Transverse colon (tissue), 4 donors: Measurements from ENCODE around the gene GSG1. TPM values are rescaled to one million over a fixed set of nuclear protein-coding genes. Genes with fewer than 3 reads are reported as not detected.

ENCODE experiments used
- DNase-seq: peaks from one replicate; pipeline ENCODE4 v3.0.0-alpha.2; 2019
- H3K27ac ChIP-seq, 4 donors: fragments of 200-600 bp; sonication (generic); 2 replicates each; pipeline ENCODE4 v1.5.1; 2016 to 2018; ENCODE audit warnings: inconsistent platforms in 4 of 4
- H3K27me3 ChIP-seq: fragments of 200-600 bp; sonication (generic); 2 replicates; pipeline ENCODE4 v1.5.1; 2017; ENCODE audit warnings: inconsistent platforms
- H3K36me3 ChIP-seq, 4 donors: fragments of 200-600 bp; sonication (generic); 2 replicates each; pipeline ENCODE4 v1.5.1; 2017 to 2019; ENCODE audit warnings: inconsistent platforms in 4 of 4
- H3K4me1 ChIP-seq, 4 donors: fragments of 200-600 bp; sonication (generic); 2 replicates each; pipeline ENCODE4 v1.5.1; 2017 to 2020; ENCODE audit warnings: inconsistent platforms in 4 of 4
- H3K4me3 ChIP-seq, 4 donors: fragments of 200-600 bp; sonication (generic); 1 replicate in 1 of 4; 2 replicates in 3 of 4; pipeline versions ENCODE4 v1.5.1 to v1.6.1; 2017 to 2019; ENCODE audit warnings: inconsistent platforms in 4 of 4
- H3K9me3 ChIP-seq, 2 donors: fragments of 200-600 bp; sonication (generic); 2 replicates each; pipeline ENCODE4 v1.5.1; 2017 to 2019; ENCODE audit warnings: inconsistent platforms in 2 of 2
- CTCF ChIP-seq, 5 experiments: fragments of 200-600 bp in 3 of 5; fragments of 450-650 bp in 2 of 5; sonication (generic) in 3 of 5; IDR thresholded peaks; 1 replicate in 2 of 5; 2 replicates in 3 of 5; pipeline ENCODE4 v1.5.1; 2016 to 2017; ENCODE audit warnings: antibody characterized with exemption in 5 of 5, inconsistent platforms in 3 of 5, mild to moderate bottlenecking in 2 of 5, moderate library complexity in 1 of 5
- EP300 ChIP-seq: sonication (generic); formaldehyde crosslinking; IDR thresholded peaks from one replicate; pipeline ENCODE4 v1.6.1; 2017; ENCODE audit warnings: antibody characterized with exemption, low read depth
- POLR2A ChIP-seq: fragments of 450-650 bp; IDR thresholded peaks from one replicate; pipeline ENCODE4 v1.6.1; 2016; ENCODE audit warnings: antibody characterized with exemption, mild to moderate bottlenecking, moderate library complexity
- POLR2AphosphoS5 ChIP-seq, 3 donors: sonication (generic); formaldehyde crosslinking; IDR thresholded peaks; one replicate each; pipeline ENCODE4 v1.6.1; 2016; ENCODE audit warnings: antibody characterized with exemption in 3 of 3
- WGBS, 2 donors: methylation state at CpG; one replicate each; pipeline ENCODE4 v1.1.5; 2018; ENCODE audit warnings: low coverage in 1 of 2; 5-methylcytosine and 5-hydroxymethylcytosine counted together
- in situ Hi-C, 4 donors: fragments of 200-750 bp; cut with MboI; loops; one replicate each; pipeline versions ENCODE4 v1.15.0 to v1.15.1; 2017; ENCODE audit warnings: low sequenced_read_pairs in 3 of 4, low pct_ligation_motif_present in 1 of 4, low pct_unique_long_range_greater_than_20kb in 1 of 4
- intact Hi-C: fragments of 100-400 bp; cut with DNase I; formaldehyde crosslinking; loops from one replicate; pipeline ENCODE4 v1.15.1; 2023; ENCODE audit warnings: low total_unique reads
- total RNA-seq, 4 donors: library from RNA; depleted of rRNA; stranded (reverse); fragments of >200 nt; gene quantifications; one replicate each; pipeline ENCODE4 v1.1.0, GENCODE V29; 2016

GSG1 gene
- total RNA-seq, 4 donors from 2014 or later = not detected

GRCh38 chr12:13133886-13134285, 30.4 kb upstream of the GSG1 start:
- in situ Hi-C loops = no loop called here
- no peak overlapping the region for H3K4me3 ChIP-seq
- WGBS, 2 donors = 63 to 67% methylated on average over 2 to 4 of the region's 4 CpGs
- no peaks in the 10 kb centered on the region for H3K4me1 ChIP-seq
- intact Hi-C loops = loop anchor here (2.0 kb wide), 1 partner anchor 79 kb away; no protein-coding TSS in a partner anchor
- TF ChIP-seq POLR2AphosphoS5 (IDR thresholded peaks at IDR 0.05) (no peak), CTCF (IDR thresholded peaks at IDR 0.05) (no peak), EP300 (no peak), POLR2A (no peak)
- peaks cover 4% of the 10 kb centered on the region for H3K27me3 ChIP-seq
- no peak overlapping the region for H3K27ac ChIP-seq
- H3K9me3 ChIP-seq = no peaks in the 10 kb centered on the region
- H3K36me3 ChIP-seq = no peaks in the 10 kb centered on the region
- no peak for DNase-seq

GRCh38 chr12:13130981-13131380, 27.5 kb upstream of the GSG1 start:
- Histone ChIP-seq H3K4me3 (no peak overlapping the region), H3K4me1 (no peaks in the 10 kb centered on the region), H3K27ac (no peak overlapping the region), H3K36me3 (no peaks in the 10 kb centered on the region), H3K27me3 (peaks cover 11% of the 10 kb centered on the region), H3K9me3 (no peaks in the 10 kb centered on the region)
- intact Hi-C loops = no loop called here
- WGBS, 2 donors = 53 to 61% methylated on average over 3 of the region's 3 CpGs
- no peak for DNase-seq
- in situ Hi-C loops = no loop called here
- no peak for TF ChIP-seq CTCF (IDR thresholded peaks at IDR 0.05)
- no peak for TF ChIP-seq POLR2AphosphoS5 (IDR thresholded peaks at IDR 0.05)
- no peak for TF ChIP-seq POLR2A
- no peak for TF ChIP-seq EP300

GRCh38 chr12:13128291-13128965, 25.0 kb upstream of the GSG1 start:
- in situ Hi-C loops = no loop called here
- TF ChIP-seq EP300 = no peak
- no peak for TF ChIP-seq POLR2A
- no peak for TF ChIP-seq CTCF (IDR thresholded peaks at IDR 0.05)
- TF ChIP-seq POLR2AphosphoS5 (IDR thresholded peaks at IDR 0.05) = no peak
- no peak for DNase-seq

GRCh38 chr12:13127444-13127843, 24.0 kb upstream of the GSG1 start:
- TF ChIP-seq EP300 (no peak), CTCF (IDR thresholded peaks at IDR 0.05) (no peak), POLR2A (no peak), POLR2AphosphoS5 (IDR thresholded peaks at IDR 0.05) (no peak)
- 53 to 62% methylated on average over 4 of the region's 5 CpGs for WGBS, 2 donors
- in situ Hi-C loops = no loop called here
- H3K27ac ChIP-seq = no peak overlapping the region
- intact Hi-C loops = no loop called here
- H3K4me3 ChIP-seq = no peak overlapping the region
- H3K9me3 ChIP-seq = no peaks in the 10 kb centered on the region
- H3K36me3 ChIP-seq = no peaks in the 10 kb centered on the region
- H3K4me1 ChIP-seq = no peaks in the 10 kb centered on the region
- DNase-seq = no peak
- H3K27me3 ChIP-seq = peaks cover 7% of the 10 kb centered on the region

More at GRCh38 chr12:13128291-13128965, 25.0 kb upstream of the GSG1 start:
- Histone ChIP-seq H3K36me3 (no peaks in the 10 kb centered on the region), H3K27ac (no peak overlapping the region), H3K9me3 (no peaks in the 10 kb centered on the region), H3K4me3 (no peak overlapping the region), H3K4me1 (no peaks in the 10 kb centered on the region), H3K27me3 (peaks cover 8% of the 10 kb centered on the region)
- 84 to 87% methylated on average over 8 of the region's 8 CpGs for WGBS, 2 donors
- intact Hi-C loops = no loop called here
